Fibroblast of lung (primary cell): ENCODE measurements around the gene SPRED2. TPM values are rescaled to one million over a fixed set of nuclear protein-coding genes. Genes with fewer than 3 reads are reported as not detected.

Experiments
- DNase-seq, 2 donors: peaks; one replicate each; pipeline versions ENCODE4 v3.0.0 to v3.0.0-alpha.2; 2010; ENCODE audit warnings: low read depth in 2 of 2
- H2AFZ ChIP-seq: 2 replicates; pipeline ENCODE4 v1.5.1; 2012; ENCODE audit warnings: low read length, control low read depth, inconsistent platforms
- H3K27ac ChIP-seq: 2 replicates; pipeline ENCODE4 v1.5.1; 2011; ENCODE audit warnings: low read length, control low read depth; ENCODE audit not compliant: insufficient read depth
- H3K27me3 ChIP-seq: 2 replicates; pipeline ENCODE4 v1.5.1; 2011; ENCODE audit warnings: mild to moderate bottlenecking, low read length; ENCODE audit not compliant: control insufficient read depth, insufficient read depth
- H3K36me3 ChIP-seq: 2 replicates; pipeline ENCODE4 v1.5.1; 2011; ENCODE audit warnings: low read length; ENCODE audit not compliant: control insufficient read depth, insufficient read depth
- H3K4me1 ChIP-seq: 2 replicates; pipeline ENCODE4 v1.5.1; 2011; ENCODE audit warnings: low read length; ENCODE audit not compliant: control insufficient read depth, insufficient read depth; ENCODE audit errors: extremely low read depth
- H3K4me2 ChIP-seq: 2 replicates; pipeline ENCODE4 v1.5.1; 2011; ENCODE audit warnings: low read length, control low read depth; ENCODE audit not compliant: insufficient read depth; ENCODE audit errors: extremely low read depth
- H3K4me3 ChIP-seq, 4 experiments: fragments of 200-600 bp in 1 of 4; sonication (generic) in 1 of 4; replicated peaks in 1 of 4; 2 replicates each; pipeline ENCODE4 v1.5.1; 2011 to 2016; ENCODE audit warnings: low read length in 4 of 4, low read depth in 3 of 4, mild to moderate bottlenecking in 3 of 4, control low read depth in 2 of 4, inconsistent platforms in 1 of 4, mixed read lengths in 1 of 4; ENCODE audit not compliant: insufficient read depth in 1 of 4; ENCODE audit errors: control extremely low read depth in 1 of 4
- H3K79me2 ChIP-seq: 2 replicates; pipeline ENCODE4 v1.5.1; 2012; ENCODE audit warnings: mild to moderate bottlenecking, low read length, inconsistent platforms; ENCODE audit not compliant: control insufficient read depth, insufficient read depth
- H3K9ac ChIP-seq: 2 replicates; pipeline ENCODE4 v1.5.1; 2011; ENCODE audit warnings: mild to moderate bottlenecking, low read length, control low read depth; ENCODE audit not compliant: insufficient read depth
- H3K9me3 ChIP-seq: 2 replicates; pipeline ENCODE4 v1.5.1; 2012; ENCODE audit warnings: low read depth, low read length; ENCODE audit not compliant: control insufficient read depth, insufficient read depth
- H4K20me1 ChIP-seq: 2 replicates; pipeline ENCODE4 v1.5.1; 2011; ENCODE audit warnings: low read length; ENCODE audit not compliant: control insufficient read depth, insufficient read depth; ENCODE audit errors: extremely low read depth
- CTCF ChIP-seq, 2 donors: IDR thresholded peaks in 1 of 2; conservative IDR thresholded peaks in 1 of 2; 1 replicate in 1 of 2; 2 replicates in 1 of 2; pipeline ENCODE4 v1.5.1; 2011 to 2012; ENCODE audit warnings: low read length in 2 of 2, control low read depth in 1 of 2, inconsistent platforms in 1 of 2, low read depth in 1 of 2, mild to moderate bottlenecking in 1 of 2
- EZH2 ChIP-seq: IDR thresholded peaks from 2 replicates; pipeline ENCODE4 v1.5.1; 2012; ENCODE audit warnings: low read length, control low read depth, mild to moderate bottlenecking; ENCODE audit errors: missing control alignments
- polyA plus RNA-seq, 2 donors: library from polyadenylated mRNA; depleted of rRNA in 1 of 2; stranded (reverse) in 1 of 2; unstranded in 1 of 2; fragments of >200 nt; gene quantifications; 2 replicates each; pipeline ENCODE4 v1.2.1, GENCODE V29; 2011 to 2012; ENCODE audit warnings: missing spikeins in 1 of 2
- total RNA-seq: library from RNA; depleted of rRNA; stranded (reverse); fragments of >200 nt; gene quantifications from 2 replicates; pipeline ENCODE4 v1.2.1, GENCODE V29; 2014

Gene SPRED2
- total and polyA plus RNA-seq, 2 donors (not counting 1 experiment from before 2014, with no cell fraction given) = 9.4 to 26.1 TPM

- Histone ChIP-seq H4K20me1 (no peaks in the 10 kb centered on the region), H3K4me3 (no peak overlapping the region), H3K27ac (no peak overlapping the region), H3K79me2 (peaks cover 72% of the 10 kb centered on the region), H3K36me3 (no peaks in the 10 kb centered on the region), H3K4me1 (peaks cover 15% of the 10 kb centered on the region), H3K9me3 (no peaks in the 10 kb centered on the region), H2AFZ (no peak overlapping the region), H3K4me2 (no peak overlapping the region), H3K9ac (no peak overlapping the region), H3K27me3 (no peaks in the 10 kb centered on the region)
- DNase-seq = no peak
- no peak for TF ChIP-seq CTCF (conservative IDR thresholded peaks at IDR 0.05 in 1 of 2, IDR thresholded peaks at IDR 0.05 in 1 of 2; ENCODE audit: low read depth in 1 of 2, low read length in 2 of 2)
- TF ChIP-seq EZH2 = no peak
Observed at GRCh38 chr2:65388596-65389390, 43.6 kb downstream of the SPRED2 start.

GRCh38 chr2:65388051-65388531 lies 44.3 kb downstream of the SPRED2 start:
- Histone ChIP-seq H3K4me1 (peaks cover 22% of the 10 kb centered on the region), H3K79me2 (peaks cover 69% of the 10 kb centered on the region), H4K20me1 (no peaks in the 10 kb centered on the region)

More at GRCh38 chr2:65388051-65388531, 44.3 kb downstream of the SPRED2 start:
- H3K9me3 ChIP-seq = no peaks in the 10 kb centered on the region
- H3K9ac ChIP-seq = no peak overlapping the region
- no peak overlapping the region for H2AFZ ChIP-seq
- no peaks in the 10 kb centered on the region for H3K36me3 ChIP-seq
- no peak overlapping the region for H3K27ac ChIP-seq
- DNase-seq = no peak
- TF ChIP-seq CTCF (conservative IDR thresholded peaks at IDR 0.05 in 1 of 2, IDR thresholded peaks at IDR 0.05 in 1 of 2; ENCODE audit: low read depth in 1 of 2, low read length in 2 of 2) (no peak), EZH2 (no peak)
- H3K4me3 ChIP-seq = no peak overlapping the region
- no peak overlapping the region for H3K4me2 ChIP-seq
- H3K27me3 ChIP-seq = no peaks in the 10 kb centered on the region
